BE2C (cell line): ENCODE data around the gene CEP164.

Source experiments
- DNase-seq: peaks from one replicate; pipeline ENCODE4 v3.0.0-alpha.2; 2020
- H3K27me3 ChIP-seq: fragments of 250-450 bp; sonication (Bioruptor Pico); 2 replicates; pipeline ENCODE4 v1.5.1; 2020; ENCODE audit warnings: mild to moderate bottlenecking
- H3K36me3 ChIP-seq: fragments of 250-450 bp; sonication (Bioruptor Pico); 2 replicates; pipeline ENCODE4 v1.5.1; 2020; ENCODE audit warnings: mild to moderate bottlenecking
- H3K4me1 ChIP-seq: fragments of 250-450 bp; sonication (Bioruptor Pico); 2 replicates; pipeline ENCODE4 v1.5.1; 2020
- H3K4me3 ChIP-seq: 2 replicates; pipeline ENCODE4 v1.5.1; 2011; ENCODE audit warnings: low read depth, low read length
- H3K9me3 ChIP-seq: fragments of 250-450 bp; sonication (Bioruptor Pico); 2 replicates; pipeline ENCODE4 v1.5.1; 2020
- CTCF ChIP-seq: IDR thresholded peaks from 2 replicates; pipeline ENCODE4 v1.5.1; 2012; ENCODE audit warnings: mild to moderate bottlenecking, low read depth, low read length

CEP164 gene

GRCh38 chr11:117282956-117283355 is 44.7 kb upstream of the CEP164 start:
- DNase-seq, result no peak
- no peak overlapping the region for H3K4me3 ChIP-seq
- peaks cover 39% of the 10 kb centered on the region for H3K36me3 ChIP-seq
- H3K27me3 ChIP-seq, result no peaks in the 10 kb centered on the region
- no peak for TF ChIP-seq CTCF
- no peaks in the 10 kb centered on the region; the same call in 1 of the 2 replicates for H3K4me1 ChIP-seq
- H3K9me3 ChIP-seq, result no peaks in the 10 kb centered on the region

GRCh38 chr11:117284053-117284452 is 43.6 kb upstream of the CEP164 start:
- Histone ChIP-seq H3K4me1 (no peaks in the 10 kb centered on the region; the same call in 1 of the 2 replicates), H3K36me3 (peaks cover 39% of the 10 kb centered on the region), H3K9me3 (no peaks in the 10 kb centered on the region), H3K27me3 (no peaks in the 10 kb centered on the region), H3K4me3 (no peak overlapping the region)
- no peak for TF ChIP-seq CTCF
- DNase-seq, result no peak

- no peaks in the 10 kb centered on the region for H3K27me3 ChIP-seq
- peaks cover 52% of the 10 kb centered on the region for H3K36me3 ChIP-seq
- H3K9me3 ChIP-seq, result no peaks in the 10 kb centered on the region
- TF ChIP-seq CTCF, result no peak
- H3K4me3 ChIP-seq, result no peak overlapping the region
- H3K4me1 ChIP-seq, result no peaks in the 10 kb centered on the region; the same call in 1 of the 2 replicates
- no peak for DNase-seq
These were observed 41.1 kb upstream of the CEP164 start for GRCh38 chr11:117286588-117286987.

- Histone ChIP-seq H3K9me3 (no peaks in the 10 kb centered on the region), H3K27me3 (no peaks in the 10 kb centered on the region), H3K36me3 (peaks cover 44% of the 10 kb centered on the region), H3K4me3 (no peak overlapping the region), H3K4me1 (no peaks in the 10 kb centered on the region; the same call in 1 of the 2 replicates)
- no peak for TF ChIP-seq CTCF
- no peak for DNase-seq
These were observed 40.0 kb upstream of the CEP164 start for GRCh38 chr11:117287668-117288067.

GRCh38 chr11:117289795-117290194 is 37.9 kb upstream of the CEP164 start:
- no peak for TF ChIP-seq CTCF
- no peak for DNase-seq
- no peak overlapping the region for H3K4me3 ChIP-seq
- H3K36me3 ChIP-seq, result peaks cover 26% of the 10 kb centered on the region
- no peaks in the 10 kb centered on the region; the same call in 1 of the 2 replicates for H3K4me1 ChIP-seq
- no peaks in the 10 kb centered on the region for H3K27me3 ChIP-seq
- no peaks in the 10 kb centered on the region for H3K9me3 ChIP-seq

- no peak for DNase-seq
- H3K4me3 ChIP-seq, result no peak within 1 kb of the TSS
- no peaks in the 10 kb centered on the region; the same call in 1 of the 2 replicates for H3K4me1 ChIP-seq
- peaks cover 26% of the 10 kb centered on the region for H3K36me3 ChIP-seq
- no peak for TF ChIP-seq CTCF
- no peaks in the 10 kb centered on the region for H3K9me3 ChIP-seq
- no peaks in the 10 kb centered on the region for H3K27me3 ChIP-seq
These were observed 36.8 kb upstream of the CEP164 start, which contains the start of gene BACE1-AS for GRCh38 chr11:117290809-117291396. Gene BACE1-AS (plus strand): TSS chr11:117291346.
